ENCODE data around the gene C19orf38.
"Not testable (repeated sequence)": the region's sequence is repeated elsewhere in the genome, so short reads cannot be mapped to it uniquely, and the experiment has no call there.

C19orf38 gene

GRCh38 chr19:10852098-10852800 is 4.0 kb downstream of the C19orf38 start:
- FAIRE-seq, result no peak

GRCh38 chr19:10852941-10853340 is 4.7 kb downstream of the C19orf38 start:
- FAIRE-seq, result no peak

- no peak for FAIRE-seq
Observed at GRCh38 chr19:10854350-10855089, 6.3 kb downstream of the C19orf38 start.

DNA sequence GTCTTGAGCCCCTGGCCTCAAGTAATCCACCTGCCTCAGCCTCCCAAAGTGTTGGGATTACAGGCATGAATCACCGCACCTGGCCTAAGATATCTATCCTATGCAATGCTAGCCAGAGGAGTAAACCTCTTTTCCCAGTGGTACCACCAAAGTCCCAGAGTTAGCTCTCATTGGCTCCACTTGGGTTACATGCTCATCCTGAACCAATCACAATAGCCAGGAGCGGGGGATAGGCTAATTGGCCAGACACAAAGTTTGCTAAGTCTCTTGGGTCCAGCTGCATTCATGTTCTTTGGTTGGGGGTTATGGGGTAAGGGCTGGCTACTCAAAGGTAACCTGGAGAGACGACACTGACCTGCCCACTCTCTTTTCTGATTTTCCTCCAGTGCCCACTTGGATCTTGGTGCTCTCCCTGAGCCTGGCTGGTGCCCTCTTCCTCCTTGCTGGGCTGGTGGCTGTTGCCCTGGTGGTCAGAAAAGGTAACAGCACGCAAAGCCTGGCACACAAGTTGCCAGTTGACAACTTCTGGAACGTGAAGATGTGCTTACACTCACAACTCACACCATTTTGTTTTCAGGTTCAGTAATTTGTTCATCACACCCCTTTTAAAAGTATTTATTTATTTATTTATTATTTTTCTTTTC is 7.8 kb downstream of the C19orf38 start:
- FAIRE-seq, result no peak

DNA sequence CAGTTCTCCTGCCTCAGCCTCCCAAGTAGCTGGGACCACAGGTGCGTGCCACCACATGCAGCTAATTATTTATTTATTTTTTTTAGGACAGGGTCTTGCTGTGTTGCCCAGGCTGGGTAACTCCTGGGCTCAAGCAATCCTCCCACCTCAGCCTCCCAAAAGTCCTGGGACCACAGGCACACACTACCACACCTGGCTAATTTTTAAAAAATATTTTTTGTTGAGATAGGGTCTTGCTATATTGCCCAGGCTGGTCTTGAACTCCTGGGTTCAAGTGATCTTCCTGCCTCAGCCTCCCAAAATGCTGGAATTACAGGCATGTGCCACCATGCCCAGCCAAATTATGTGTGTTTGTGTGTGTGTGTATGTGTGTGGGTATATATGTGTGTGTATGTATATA is 8.7 kb downstream of the C19orf38 start:
- not testable (repeated sequence) for FAIRE-seq

DNA sequence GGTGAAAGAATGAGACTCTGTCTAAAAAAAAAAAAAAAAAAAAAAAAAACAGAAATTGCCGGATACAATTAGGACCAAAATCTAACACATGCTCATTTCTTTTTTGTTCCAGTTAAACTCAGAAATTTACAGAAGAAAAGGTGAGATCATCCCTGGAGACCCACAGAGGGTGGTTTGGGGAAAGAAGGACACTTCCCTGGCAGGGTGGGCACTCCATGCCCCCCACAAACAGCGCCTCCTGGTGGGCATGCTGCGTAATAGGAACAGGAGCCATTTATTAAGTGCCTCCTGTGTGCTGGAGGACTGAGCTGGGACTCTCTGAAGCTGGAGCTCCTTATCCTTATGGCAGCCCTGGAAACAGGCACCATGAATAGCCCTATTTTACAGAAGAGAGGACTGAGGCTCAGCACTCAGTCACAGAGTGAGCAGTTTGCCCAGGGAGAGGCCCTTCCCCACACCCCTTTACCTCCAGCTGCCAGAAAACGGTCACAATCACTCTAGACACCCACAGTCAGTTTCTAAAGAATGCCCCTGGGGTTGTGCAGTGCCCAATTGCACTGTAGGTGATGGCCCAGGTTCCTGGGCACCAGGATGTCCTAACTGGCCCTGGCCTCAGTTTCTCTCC is 10.1 kb downstream of the C19orf38 start:
- FAIRE-seq, result no peak

- no peak for FAIRE-seq
Observed at GRCh38 chr19:10861103-10861651, 13.0 kb downstream of the C19orf38 start.

GRCh38 chr19:10862561-10863106 is 14.4 kb downstream of the C19orf38 start:
- no peak for FAIRE-seq

GRCh38 chr19:10863107-10863717 is 15.0 kb downstream of the C19orf38 start:
- FAIRE-seq, result no peak

DNA sequence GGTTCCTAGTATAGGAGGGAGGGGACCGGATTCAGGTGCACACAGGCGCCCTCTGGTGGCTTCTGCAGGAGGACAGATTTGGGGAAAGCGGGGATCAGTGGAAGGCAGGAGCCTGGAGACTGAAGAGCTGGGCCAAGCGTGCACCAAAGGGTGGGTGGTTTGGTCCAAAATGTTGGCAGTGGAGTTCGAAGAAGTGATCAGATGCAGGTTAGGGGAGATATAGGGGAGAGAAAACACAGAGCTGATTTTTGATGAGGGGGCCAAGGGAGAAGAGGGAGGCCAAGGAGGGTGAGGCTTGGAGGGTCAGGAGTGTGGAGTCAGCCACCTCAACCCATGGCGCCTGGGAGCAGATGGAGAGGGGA is 16.3 kb downstream of the C19orf38 start:
- FAIRE-seq, result no peak

GRCh38 chr19:10866495-10866894 is 18.3 kb downstream of the C19orf38 start:
- no peak for FAIRE-seq

DNA sequence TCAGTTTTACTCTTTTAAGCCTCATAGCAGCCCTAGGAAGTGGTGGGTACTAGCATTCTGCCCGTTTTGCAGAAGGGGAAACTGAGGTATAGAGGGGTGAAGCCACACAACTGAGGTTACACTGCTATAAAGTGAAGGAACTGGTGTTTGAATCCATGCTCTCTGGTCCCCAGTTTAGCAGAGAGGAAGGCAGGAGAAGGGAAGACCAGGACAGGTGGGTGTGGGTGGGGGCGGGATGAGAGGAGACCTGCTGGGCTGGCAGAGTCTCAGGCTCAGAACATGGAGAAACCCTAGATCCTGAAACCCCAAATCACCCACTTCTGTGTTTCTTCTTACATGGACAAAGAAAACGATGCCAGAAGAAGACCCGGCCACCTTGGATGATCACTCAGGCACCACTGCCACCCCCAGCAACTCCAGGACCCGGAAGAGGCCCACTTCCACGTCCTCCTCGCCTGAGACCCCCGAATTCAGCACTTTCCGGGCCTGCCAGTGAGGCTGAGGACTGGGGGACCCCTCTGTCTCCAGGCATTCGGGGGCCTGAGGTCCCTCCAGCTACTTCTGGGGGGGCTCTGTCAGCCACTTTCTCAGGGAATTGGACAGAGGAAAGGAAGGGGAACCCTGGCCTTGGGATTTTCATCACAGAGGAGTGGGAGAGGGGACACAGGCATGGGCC is 20.8 kb downstream of the C19orf38 start:
- FAIRE-seq, result no peak

GRCh38 chr19:10869872-10870311 is 21.7 kb downstream of the C19orf38 start:
- FAIRE-seq, result not testable (repeated sequence)

- FAIRE-seq, result no peak
Observed at GRCh38 chr19:10870501-10870954, 22.3 kb downstream of the C19orf38 start.

- no peak for FAIRE-seq
Observed at GRCh38 chr19:10870955-10871603, 22.9 kb downstream of the C19orf38 start, which contains the start of gene CARM1. CARM1 (plus strand) TSS chr19:10871553; CDS start chr19:10871703, 150 bp downstream.

GRCh38 chr19:10871711-10872545 is 23.7 kb downstream of the C19orf38 start:
- FAIRE-seq, result no peak

GRCh38 chr19:10872546-10873107 is 24.4 kb downstream of the C19orf38 start:
- no peak for FAIRE-seq

DNA sequence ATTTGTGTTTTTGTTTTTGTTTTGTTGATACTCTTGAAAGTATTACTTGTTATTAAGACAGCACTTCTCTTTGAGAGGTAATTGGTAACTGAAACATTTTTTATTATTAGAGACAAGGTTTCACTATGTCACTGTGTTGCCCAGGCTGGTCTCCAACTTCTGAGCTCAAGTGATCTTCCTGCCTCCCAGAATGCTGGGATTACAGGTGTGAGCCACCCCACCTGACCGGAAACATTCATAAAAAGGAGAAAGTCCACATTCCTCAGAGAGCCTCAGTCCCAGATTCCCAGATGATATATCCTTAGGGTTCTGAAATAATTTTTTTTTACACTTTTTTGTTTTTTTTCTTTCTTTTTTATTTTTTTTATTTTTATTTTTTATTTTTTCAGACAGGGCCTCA is 25.8 kb downstream of the C19orf38 start:
- FAIRE-seq, result no peak

- FAIRE-seq, result no peak
Observed at GRCh38 chr19:10876459-10877240, 28.4 kb downstream of the C19orf38 start.

Measured in islet of Langerhans (tissue), 1 donor.